ENCODE results near the gene MOB3C.

Gene MOB3C

GRCh38 chr1:46596036-46596435 lies 20.6 kb downstream of the MOB3C start:
- TF ChIP-seq CTCF (conservative IDR thresholded peaks at IDR 0.05; ENCODE audit: low read depth, low read length), result no peak
- no peak overlapping the region for H3K4me3 ChIP-seq (ENCODE audit: low read length)
- no peak for DNase-seq (ENCODE audit: low read depth)

GRCh38 chr1:46595127-46595526 lies 21.5 kb downstream of the MOB3C start:
- TF ChIP-seq CTCF (conservative IDR thresholded peaks at IDR 0.05; ENCODE audit: low read depth, low read length), result no peak
- no peak for DNase-seq (ENCODE audit: low read depth)
- H3K4me3 ChIP-seq (ENCODE audit: low read length), result no peak overlapping the region

- no peak for DNase-seq (ENCODE audit: low read depth)
- no peak for TF ChIP-seq CTCF (conservative IDR thresholded peaks at IDR 0.05; ENCODE audit: low read depth, low read length)
- H3K4me3 ChIP-seq (ENCODE audit: low read length), result no peak overlapping the region
Observed at GRCh38 chr1:46594063-46594462, 22.5 kb downstream of the MOB3C start.

GRCh38 chr1:46592823-46593222 lies 23.8 kb downstream of the MOB3C start:
- H3K4me3 ChIP-seq (ENCODE audit: low read length), result no peak overlapping the region
- no peak for TF ChIP-seq CTCF (conservative IDR thresholded peaks at IDR 0.05; ENCODE audit: low read depth, low read length)
- DNase-seq (ENCODE audit: low read depth), result no peak

GRCh38 chr1:46589529-46589928 lies 27.1 kb downstream of the MOB3C start:
- DNase-seq (ENCODE audit: low read depth), result no peak
- H3K4me3 ChIP-seq (ENCODE audit: low read length), result no peak overlapping the region
- no peak for TF ChIP-seq CTCF (conservative IDR thresholded peaks at IDR 0.05; ENCODE audit: low read depth, low read length)

GRCh38 chr1:46587069-46587468 lies 29.5 kb downstream of the MOB3C start:
- no peak for DNase-seq (ENCODE audit: low read depth)
- no peak overlapping the region for H3K4me3 ChIP-seq (ENCODE audit: low read length)
- TF ChIP-seq CTCF (conservative IDR thresholded peaks at IDR 0.05; ENCODE audit: low read depth, low read length), result no peak

- H3K4me3 ChIP-seq (ENCODE audit: low read length), result no peak overlapping the region
- TF ChIP-seq CTCF (conservative IDR thresholded peaks at IDR 0.05; ENCODE audit: low read depth, low read length), result no peak
- DNase-seq (ENCODE audit: low read depth), result no peak
Observed at GRCh38 chr1:46585312-46585938, 31.2 kb downstream of the MOB3C start.

Measured in retinal pigment epithelial cell (primary cell).